Muscle of leg (tissue), 11 donors: Measurements from ENCODE around the gene PPP1R12C. TPM values are rescaled to one million over a fixed set of nuclear protein-coding genes. Genes with fewer than 3 reads are reported as not detected.
A peak's percentile ranks its signal among the peaks of the same experiment; 100 is the strongest.
"Not testable (repeated sequence)": the region's sequence is repeated elsewhere in the genome, so short reads cannot be mapped to it uniquely, and the experiment has no call there.

Source experiments
- DNase-seq: peaks from one replicate; pipeline ENCODE4 v3.0.0; 2013
- H3K27ac ChIP-seq: one replicate; pipeline ENCODE4 v1.5.1; 2013; ENCODE audit warnings: mild to moderate bottlenecking, low read length, control low read depth
- H3K27me3 ChIP-seq: one replicate; pipeline ENCODE4 v1.6.1; 2013; ENCODE audit warnings: low read length; ENCODE audit not compliant: control insufficient read depth, insufficient read depth
- H3K36me3 ChIP-seq: one replicate; pipeline ENCODE4 v1.6.1; 2013; ENCODE audit warnings: low read length; ENCODE audit not compliant: control insufficient read depth, insufficient read depth
- H3K4me1 ChIP-seq: one replicate; pipeline ENCODE4 v1.6.1; 2013; ENCODE audit warnings: low read length; ENCODE audit not compliant: control insufficient read depth, insufficient read depth
- H3K4me3 ChIP-seq: one replicate; pipeline ENCODE4 v1.5.1; 2013; ENCODE audit warnings: low read length, control low read depth
- H3K9me3 ChIP-seq: replicated peaks from 2 replicates; pipeline ENCODE4 v1.6.1; 2013; ENCODE audit warnings: low read depth, low read length; ENCODE audit not compliant: control insufficient read depth
- WGBS: methylation state at CpG from one replicate; pipeline ENCODE4 v1.1.5; 2013; ENCODE audit warnings: missing lambda C conversion rate; ENCODE audit not compliant: insufficient coverage; 5-methylcytosine and 5-hydroxymethylcytosine counted together
- polyA plus RNA-seq, 8 donors: library from polyadenylated mRNA; unstranded; fragments of 120-200 nt; gene quantifications; one replicate each; pipeline versions ENCODE4 v1.2.1 to v1.2.3, GENCODE V29; 2013; ENCODE audit warnings: inconsistent platforms in 1 of 8, low replicate concordance in 1 of 8; ENCODE audit not compliant: insufficient read length in 8 of 8, insufficient read depth in 1 of 8
- total RNA-seq: library from RNA; stranded (reverse); fragments of 120-200 nt; gene quantifications from one replicate; pipeline ENCODE4 v1.2.4, GENCODE V29; 2013

Gene PPP1R12C
- total and polyA plus RNA-seq, 9 donors: 59.4 to 106 (median 90.2) TPM

DNA sequence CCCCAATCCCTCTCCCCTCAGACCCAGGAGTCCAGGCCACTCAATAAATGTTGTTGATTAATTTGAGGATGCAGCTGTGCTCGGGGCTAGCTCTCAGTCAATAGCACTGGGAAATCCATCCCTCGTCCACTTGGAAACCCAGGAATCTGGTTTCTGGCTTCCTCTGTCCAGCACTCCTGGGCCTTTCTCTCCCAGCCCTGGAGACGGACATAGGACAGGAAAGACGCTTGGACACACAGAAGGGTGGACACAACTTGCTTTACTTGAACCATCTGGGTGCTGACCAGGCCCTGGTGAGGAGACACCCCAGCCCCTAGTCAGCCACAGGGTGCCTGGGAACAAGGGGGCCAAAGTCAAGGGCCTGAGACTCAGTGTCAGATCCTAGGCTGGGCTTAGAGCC lies 41.0 kb upstream of the PPP1R12C start:
- H3K27ac ChIP-seq: no peak overlapping the region
- peaks cover 23% of the 10 kb centered on the region for H3K4me1 ChIP-seq
- peaks cover 62% of the 10 kb centered on the region for H3K27me3 ChIP-seq
- no peaks in the 10 kb centered on the region for H3K9me3 ChIP-seq
- H3K36me3 ChIP-seq: no peaks in the 10 kb centered on the region
- 46% methylated on average over 4 of the region's 4 CpGs for WGBS
- no peak for DNase-seq
- no peak overlapping the region for H3K4me3 ChIP-seq

DNA sequence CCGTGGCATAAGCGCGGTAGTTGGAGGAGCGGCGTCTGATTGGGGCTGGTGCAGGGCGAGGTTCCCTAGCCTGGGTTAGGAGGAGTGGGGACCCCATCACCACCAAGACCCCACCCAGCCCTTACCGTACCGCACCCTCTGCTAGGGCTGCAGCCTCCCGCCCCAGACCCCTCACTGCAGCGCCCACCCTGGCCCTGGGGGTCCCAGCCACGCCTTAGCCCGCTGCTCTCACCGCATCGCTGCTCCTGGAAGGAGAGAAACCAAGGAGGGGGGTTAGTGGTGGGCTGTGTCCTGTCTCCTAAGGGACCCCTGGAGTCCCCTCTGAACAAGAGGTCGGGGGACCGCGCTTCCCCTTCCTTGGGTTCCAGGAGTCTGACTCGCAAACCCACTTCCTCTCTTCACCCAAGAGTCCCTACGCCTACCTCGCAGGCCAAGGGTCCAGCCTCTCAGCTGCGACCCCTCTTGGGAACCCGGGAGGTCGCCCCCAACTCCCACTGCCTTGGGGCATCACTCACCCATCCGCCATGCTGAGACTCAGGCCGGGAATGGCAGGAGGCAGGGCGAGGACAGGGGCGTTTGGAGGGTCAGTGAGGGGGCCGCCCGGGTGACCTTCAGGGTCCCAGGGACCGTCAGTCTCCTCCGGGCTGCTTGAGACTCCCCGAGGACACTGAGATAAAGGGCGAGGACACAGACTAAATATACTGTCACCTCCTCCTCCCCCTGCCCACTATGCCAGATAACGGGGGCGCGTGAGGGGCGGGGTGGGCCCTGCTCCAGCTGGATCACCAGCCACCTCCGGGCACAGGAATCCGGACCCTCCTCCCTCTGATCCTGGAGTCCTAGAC lies 39.8 kb upstream of the PPP1R12C start, which contains the start of gene TNNI3:
TNNI3 (minus strand) TSS at position 669 of the 845 bp plus-strand sequence; CDS start at position 526, 143 bp downstream.
- Histone ChIP-seq H3K27ac (no peak within 1 kb of the TSS), H3K9me3 (no peaks in the 10 kb centered on the region), H3K27me3 (peaks cover 53% of the 10 kb centered on the region), H3K4me1 (peaks cover 23% of the 10 kb centered on the region), H3K36me3 (no peaks in the 10 kb centered on the region), H3K4me3 (no peak within 1 kb of the TSS)
- no peak for DNase-seq
- 41% methylated on average over 13 of the region's 39 CpGs for WGBS

DNA sequence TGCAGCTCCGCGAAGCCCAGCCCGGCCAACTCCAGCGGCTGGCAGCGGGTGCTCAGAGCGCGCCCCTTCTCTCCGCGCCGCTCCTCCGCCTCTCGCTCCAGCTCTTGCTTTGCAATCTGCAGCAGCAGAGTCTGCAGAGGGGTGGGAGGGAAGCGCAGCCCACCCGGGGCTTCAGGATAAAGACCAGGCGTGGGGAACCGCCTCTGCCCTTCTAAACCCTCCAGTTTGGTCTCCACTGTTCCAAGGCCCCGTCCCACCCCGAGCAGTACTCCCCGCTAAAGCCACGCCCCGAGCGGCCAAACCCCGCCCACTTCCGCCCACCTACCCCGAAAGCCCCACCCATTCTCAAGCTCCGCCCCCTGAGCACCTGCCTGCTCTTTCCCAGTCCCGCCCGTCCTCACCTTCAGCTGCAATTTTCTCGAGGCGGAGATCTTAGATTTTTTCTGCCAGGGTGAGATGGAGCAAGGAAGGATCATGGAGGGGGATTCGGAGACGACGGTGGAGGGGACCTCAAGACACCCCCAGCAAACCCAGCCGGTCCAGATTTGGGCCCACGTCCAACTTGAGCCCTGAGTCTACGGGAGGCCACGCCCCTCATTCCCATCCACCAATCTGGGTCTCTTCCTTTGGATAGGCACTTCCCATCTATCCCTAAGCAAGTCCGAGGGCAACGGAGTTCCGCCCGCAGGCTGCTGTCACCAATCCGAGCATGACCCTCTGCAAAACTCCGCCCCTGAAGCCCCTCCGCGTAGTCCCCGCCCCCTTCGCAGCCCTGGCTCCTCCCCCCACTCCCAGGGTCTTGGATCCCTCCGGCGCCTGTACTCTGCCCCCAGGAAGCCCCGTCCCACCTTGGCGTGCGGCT lies 39.0 kb upstream of the PPP1R12C start:
- Histone ChIP-seq H3K27me3 (peaks cover 45% of the 10 kb centered on the region), H3K9me3 (no peaks in the 10 kb centered on the region), H3K36me3 (no peaks in the 10 kb centered on the region), H3K27ac (no peak overlapping the region), H3K4me1 (peaks cover 23% of the 10 kb centered on the region), H3K4me3 (no peak overlapping the region)
- WGBS: under 1% methylated on average over 36 of the region's 52 CpGs
- no peak for DNase-seq

DNA sequence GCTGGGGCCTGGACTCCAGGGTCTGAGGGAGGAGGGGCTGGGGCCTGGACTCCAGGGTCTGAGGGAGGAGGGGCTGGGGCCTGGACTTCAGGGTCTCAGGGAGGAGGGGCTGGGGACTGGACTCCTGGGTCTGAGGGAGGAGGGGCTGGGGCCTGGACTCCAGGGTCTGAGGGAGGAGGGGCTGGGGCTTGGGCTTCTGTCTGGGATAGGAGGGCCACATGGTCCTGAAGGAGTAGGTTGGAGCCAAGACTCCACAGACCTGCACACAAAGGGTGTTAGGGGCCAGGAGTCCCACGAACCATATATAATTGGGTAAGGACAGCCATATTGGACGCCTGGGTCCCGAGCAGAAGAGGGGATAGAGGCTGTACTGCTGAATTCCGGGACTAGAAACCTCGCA lies 38.3 kb upstream of the PPP1R12C start:
- not testable (repeated sequence) for H3K36me3 ChIP-seq, H3K27ac ChIP-seq, DNase-seq, H3K9me3 ChIP-seq, H3K4me3 ChIP-seq
- 2% methylated on average over 5 of the region's 5 CpGs for WGBS
- peaks cover 23% of the 10 kb centered on the region for H3K4me1 ChIP-seq
- peaks cover 38% of the 10 kb centered on the region for H3K27me3 ChIP-seq

DNA sequence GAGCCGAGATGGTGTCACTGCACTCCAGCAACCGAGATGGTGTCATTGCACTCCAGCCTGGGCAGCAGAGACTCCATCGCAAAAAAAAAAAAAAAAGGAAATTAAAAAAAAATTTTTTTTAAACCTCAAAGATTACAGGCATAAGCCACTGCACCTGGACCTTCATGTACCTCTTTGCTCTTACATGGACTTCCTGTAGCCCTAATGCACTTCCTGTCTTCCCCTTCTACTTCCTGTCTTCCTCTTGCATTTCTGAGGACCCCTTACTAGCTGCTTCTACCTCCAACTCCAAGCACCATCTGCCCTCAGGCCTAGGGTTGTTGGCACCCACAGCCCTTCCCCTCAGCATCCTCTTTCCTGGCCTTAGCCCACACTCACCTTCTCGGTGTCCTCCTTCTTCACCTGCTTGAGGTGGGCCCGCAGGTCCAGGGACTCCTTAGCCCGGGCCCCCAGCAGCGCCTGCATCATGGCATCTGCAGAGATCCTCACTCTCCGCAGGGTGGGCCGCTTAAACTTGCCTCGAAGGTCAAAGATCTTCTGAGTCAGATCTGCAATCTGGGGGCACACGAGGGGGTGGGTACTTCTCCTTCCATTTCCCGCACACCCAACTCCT lies 36.3 kb upstream of the PPP1R12C start:
- no peak for DNase-seq
- Histone ChIP-seq H3K27ac (no peak overlapping the region), H3K36me3 (no peaks in the 10 kb centered on the region), H3K4me3 (no peak overlapping the region), H3K27me3 (peaks cover 33% of the 10 kb centered on the region), H3K4me1 (peaks cover 27% of the 10 kb centered on the region), H3K9me3 (no peaks in the 10 kb centered on the region)
- WGBS: 81% methylated on average over 10 of the region's 12 CpGs

DNA sequence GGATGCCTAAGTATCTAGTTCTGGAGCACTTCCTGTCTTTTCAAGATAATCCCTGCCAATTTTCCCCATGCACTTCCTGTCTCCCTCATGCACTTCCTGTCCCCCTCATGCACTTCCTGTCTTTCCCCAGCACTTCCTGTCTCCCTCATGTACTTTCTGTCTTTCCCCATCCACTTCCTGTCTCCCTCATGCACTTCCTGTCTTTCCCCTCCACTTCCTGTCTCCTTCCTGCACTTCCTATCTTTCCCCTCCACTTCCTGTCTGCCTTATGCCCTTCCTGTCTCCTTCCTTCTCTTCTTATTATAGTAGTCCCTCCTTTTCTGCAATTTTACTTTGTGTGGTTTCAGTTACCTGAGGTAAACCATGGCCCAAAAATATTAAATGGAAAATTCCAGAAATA lies 34.6 kb upstream of the PPP1R12C start:
- no peak overlapping the region for H3K27ac ChIP-seq

DNA sequence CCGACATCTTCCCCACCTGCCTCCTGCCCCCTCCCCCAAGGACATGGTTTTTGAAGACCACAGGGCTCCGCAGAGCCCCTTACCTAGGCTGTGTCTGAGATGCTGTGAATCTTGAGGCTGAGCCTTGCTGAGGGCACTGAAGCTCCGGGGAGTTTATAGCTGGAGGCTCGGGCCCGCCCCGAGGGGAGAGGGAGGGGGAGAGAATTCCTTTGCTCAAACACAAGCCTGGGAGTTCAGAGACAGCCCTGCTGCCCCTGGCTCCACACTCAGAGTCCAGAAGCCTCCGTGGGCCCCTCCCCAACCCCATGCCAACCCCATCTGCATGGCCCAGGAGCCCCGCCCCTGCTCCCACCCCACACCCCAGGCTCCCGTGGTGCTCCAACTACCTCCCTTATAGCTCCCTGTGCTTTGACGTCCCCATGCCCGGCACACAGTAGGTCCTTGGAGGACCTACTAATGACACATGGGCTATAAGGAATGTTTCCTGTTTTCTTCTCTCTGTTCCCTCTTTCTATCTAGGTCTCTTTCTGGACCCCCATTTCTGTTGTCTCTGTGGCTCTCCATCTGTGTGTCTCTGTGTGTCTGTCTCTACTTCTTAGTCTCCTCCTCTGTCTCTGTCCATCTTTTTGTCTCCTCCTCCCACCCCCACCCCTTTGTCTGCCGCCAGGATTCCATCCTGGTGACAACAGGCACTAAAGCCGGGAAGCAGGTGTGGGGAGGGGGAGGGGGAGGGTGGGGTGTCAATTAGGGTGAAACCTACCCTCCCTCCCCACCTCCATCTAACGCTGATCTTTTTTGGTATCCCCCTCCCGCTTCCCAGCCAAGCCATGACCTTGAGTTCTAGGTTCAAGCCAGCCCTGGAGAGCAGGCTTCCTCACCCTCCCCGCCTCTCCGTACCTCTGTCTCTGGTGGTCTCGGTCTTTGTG lies 31.9 kb upstream of the PPP1R12C start, which contains the start of gene TNNT1:
TNNT1 (minus strand) TSS at position 129 of the 926 bp plus-strand sequence. CDS start 2,049 bp downstream, outside the sequence.
- H3K27ac ChIP-seq: peak within 1 kb of the TSS; percentile 74
- peaks cover 8% of the 10 kb centered on the region for H3K36me3 ChIP-seq
- 7% methylated on average over 8 of the region's 18 CpGs for WGBS
- no peaks in the 10 kb centered on the region for H3K9me3 ChIP-seq
- peaks cover 46% of the 10 kb centered on the region for H3K27me3 ChIP-seq
- H3K4me3 ChIP-seq: peak within 1 kb of the TSS; percentile 38
- DNase-seq: peak; percentile 70
- H3K4me1 ChIP-seq: peaks cover 36% of the 10 kb centered on the region

More for the DNA sequence above, 34.6 kb upstream of the PPP1R12C start:
- peaks cover 36% of the 10 kb centered on the region for H3K27me3 ChIP-seq
- no peaks in the 10 kb centered on the region for H3K9me3 ChIP-seq
- no peak for DNase-seq
- no peak overlapping the region for H3K4me3 ChIP-seq
- H3K4me1 ChIP-seq: peaks cover 38% of the 10 kb centered on the region
- H3K36me3 ChIP-seq: no peaks in the 10 kb centered on the region

DNA sequence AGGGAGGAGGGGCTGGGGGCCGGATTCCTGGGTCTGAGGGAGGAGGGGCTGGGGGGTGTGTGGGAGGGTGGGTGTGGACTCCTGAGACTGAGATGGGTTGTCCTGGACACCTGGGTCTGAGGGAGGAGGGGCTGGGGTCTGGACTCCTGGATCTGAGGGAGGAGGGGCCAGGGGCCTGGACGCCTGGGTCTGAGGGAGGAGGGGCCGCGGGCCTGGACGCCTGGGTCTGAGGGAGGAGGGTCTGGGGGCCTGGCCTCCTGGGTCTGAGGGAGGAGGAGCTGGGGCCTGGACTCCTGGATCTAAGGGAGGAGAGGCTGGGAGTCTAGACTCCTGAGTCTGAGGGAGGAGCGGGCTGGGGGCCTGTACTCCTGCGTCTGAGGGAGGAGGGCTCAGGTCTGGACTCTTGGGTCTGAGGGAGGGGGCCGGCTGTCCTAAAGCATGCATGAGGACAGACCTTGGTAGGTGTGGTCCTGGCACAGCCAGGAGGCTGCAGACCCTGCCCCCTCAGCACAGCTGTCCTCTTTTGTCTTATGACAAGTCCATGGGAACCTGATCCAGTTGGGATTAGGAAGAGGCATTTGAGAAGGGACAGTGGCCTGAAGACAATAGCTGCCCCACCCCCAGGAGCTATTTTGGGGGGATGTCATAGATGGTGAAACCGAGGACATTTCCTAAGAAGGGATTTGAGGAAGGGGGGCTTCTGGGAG lies 30.3 kb upstream of the PPP1R12C start:
- WGBS: 19% methylated on average over 7 of the region's 9 CpGs
- H3K36me3 ChIP-seq: peaks cover 8% of the 10 kb centered on the region
- peaks cover 36% of the 10 kb centered on the region for H3K4me1 ChIP-seq
- H3K9me3 ChIP-seq: no peaks in the 10 kb centered on the region
- peak overlapping the region; percentile 38 for H3K4me3 ChIP-seq
- DNase-seq: peak; percentile 84
- H3K27me3 ChIP-seq: peaks cover 54% of the 10 kb centered on the region
- peak overlapping the region; percentile 74 for H3K27ac ChIP-seq
